Non-pigmented ciliary epithelial cell (primary cell): ENCODE results near the gene TBX2.
A peak's percentile ranks its signal among the peaks of the same experiment; 100 is the strongest.
"Not testable (repeated sequence)": the region's sequence is repeated elsewhere in the genome, so short reads cannot be mapped to it uniquely, and the experiment has no call there.

Experiments used
- DNase-seq: peaks from one replicate; pipeline ENCODE4 v3.0.0-alpha.2; 2010; ENCODE audit warnings: low read depth

The TBX2 gene

DNA sequence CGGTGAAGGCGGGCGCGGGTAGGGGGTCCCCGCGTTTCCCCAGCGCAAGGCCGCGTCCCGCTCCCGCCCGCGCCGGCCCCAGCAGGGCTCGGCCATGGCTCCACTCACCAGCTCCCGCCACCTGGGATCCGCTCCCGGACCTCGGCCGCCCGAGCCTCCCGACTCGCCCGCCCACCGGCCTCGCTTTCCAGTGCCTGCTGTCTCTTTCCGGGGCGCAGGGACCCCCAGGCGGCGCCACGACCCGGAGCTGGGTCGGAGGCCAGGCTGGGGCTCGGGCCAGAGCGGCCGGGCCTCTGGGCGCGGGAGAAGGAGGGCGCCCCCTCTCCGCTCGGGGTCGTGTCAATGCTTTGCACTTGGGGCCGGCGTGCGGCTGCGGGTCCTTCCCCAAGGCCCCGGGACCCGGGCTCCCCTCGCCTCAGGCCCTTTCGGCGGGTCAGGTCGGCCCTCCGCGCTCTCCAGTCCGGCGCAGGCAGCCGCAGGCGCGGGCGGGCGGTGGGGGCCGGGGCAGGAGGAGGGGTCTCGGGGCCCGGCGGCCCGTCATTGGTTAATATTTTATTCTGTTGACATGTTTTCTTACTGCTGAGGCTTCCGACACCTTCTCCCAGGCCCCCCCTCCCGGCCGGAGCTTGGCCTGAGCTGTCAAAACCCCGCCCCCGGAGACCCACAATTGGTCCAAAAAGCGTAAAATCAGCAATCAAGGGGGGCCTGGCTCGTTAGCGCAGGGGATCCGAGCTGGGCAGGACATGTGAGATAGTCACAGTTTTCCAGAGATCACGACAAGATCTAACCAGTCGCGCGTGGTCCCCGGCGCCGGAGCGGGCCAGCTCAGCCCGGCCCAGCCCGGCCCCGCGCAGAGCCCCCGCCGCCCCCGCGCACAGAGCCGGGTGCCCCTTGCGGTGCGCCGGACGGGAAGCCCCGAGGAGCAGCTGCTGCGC lies at the start of gene TBX2:
Gene TBX2, plus strand, starts transcription at position 713 of the 935 bp plus-strand sequence. CDS start 334 bp downstream, outside the sequence.
- DNase-seq: peak; percentile 90

DNA sequence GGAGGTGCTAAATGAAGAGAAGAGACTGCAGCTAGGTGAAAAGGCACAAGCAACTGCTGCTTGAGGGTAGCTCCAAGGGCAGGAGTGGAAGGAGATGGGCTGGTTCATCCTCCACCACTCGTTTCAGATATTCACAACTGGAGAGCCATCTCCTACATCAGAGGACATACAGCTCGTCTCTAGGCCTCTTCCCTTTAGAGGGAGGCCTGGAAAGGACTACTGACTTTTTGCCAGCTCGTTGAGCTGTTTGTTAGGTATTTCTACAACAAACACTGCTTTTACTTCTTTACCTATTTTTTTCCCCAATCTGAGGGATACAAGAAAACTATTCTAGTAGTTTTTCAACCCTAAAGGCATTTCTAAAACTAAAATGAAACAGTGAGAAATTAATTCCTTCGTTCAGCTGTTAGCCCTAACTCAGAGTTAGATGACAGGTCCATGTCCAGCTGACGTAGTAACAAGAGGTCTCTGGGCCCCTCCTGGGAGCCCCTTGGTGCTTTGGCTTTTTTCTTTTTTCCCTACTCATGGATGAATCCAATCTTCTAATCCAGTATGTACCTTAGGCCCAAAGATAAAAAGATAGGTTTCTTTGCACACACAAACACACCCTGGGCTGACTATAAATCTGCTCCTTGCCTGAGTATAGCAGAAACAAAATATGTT lies 47.8 kb upstream of the TBX2 start:
- DNase-seq: no peak

DNA sequence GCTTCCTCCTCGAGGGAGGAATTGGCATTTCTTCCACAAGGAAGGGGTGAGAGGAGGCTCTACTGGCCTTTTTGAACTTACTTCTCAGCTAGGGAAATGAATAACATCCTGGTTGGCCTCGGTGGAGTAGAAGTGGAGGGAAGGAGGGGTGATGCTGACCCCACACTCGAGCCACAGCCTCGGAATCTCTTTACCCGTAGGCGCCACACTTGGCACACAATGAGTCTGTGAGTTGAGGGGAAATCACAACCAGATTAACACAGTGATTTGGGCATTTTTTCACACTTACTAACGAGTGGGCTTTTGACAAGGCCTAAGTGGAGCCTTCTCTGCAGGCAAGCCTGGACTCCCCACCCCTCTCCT lies 47.3 kb upstream of the TBX2 start:
- DNase-seq: no peak

DNA sequence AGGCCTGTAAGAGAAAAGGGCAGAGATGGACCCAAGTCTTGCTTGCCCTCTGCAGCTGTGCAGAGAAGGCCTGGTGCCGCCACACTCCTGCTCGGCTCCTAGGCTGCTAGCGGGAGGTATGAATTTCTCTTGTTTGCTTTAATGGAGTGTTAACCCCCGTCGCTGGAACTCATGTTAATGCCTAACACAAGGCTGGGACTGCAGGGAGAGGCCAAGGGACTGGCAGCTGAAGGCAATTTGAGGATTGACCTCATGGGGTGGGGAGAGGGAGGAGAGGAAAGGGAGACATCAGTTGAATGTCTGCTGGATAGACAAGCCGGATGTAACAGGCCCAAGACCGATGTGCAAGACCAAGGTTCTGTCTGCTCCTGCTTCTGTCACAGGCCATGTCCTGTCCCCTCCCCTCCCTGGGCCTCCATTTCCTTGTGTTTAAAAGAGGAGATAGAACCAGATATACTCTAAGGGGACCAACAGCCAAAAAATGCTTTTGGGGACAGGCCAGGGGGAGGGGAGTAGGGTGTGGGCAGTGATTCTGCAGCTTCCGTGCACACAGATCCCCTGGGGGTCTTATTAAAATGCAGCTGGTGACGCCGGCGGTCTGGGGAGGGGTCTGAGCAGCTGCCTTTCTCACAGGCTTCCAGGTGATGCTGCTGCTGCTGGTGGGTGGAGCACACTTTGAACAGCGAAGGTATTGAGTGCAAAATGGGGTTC lies 46.7 kb upstream of the TBX2 start:
- no peak for DNase-seq

DNA sequence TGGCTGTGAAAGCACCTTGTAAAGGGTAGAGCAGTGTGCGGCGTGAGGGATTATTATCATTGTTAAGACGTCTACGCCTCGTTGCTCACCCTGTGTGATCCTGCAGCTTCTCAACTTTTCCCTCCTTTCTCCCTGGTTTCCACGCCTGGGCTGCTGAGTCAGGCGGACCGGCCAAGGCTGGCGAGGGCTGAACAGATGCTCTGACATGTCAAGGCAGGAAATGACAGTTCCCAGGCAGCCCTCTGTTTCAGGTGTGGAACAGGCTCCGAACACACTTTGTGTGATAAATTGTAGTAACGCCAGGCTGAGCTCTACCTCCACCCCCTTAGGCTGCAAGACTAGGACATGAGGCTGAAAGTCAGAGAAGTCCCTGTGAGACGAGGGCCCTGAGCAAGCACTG lies 46.0 kb upstream of the TBX2 start:
- DNase-seq: no peak

DNA sequence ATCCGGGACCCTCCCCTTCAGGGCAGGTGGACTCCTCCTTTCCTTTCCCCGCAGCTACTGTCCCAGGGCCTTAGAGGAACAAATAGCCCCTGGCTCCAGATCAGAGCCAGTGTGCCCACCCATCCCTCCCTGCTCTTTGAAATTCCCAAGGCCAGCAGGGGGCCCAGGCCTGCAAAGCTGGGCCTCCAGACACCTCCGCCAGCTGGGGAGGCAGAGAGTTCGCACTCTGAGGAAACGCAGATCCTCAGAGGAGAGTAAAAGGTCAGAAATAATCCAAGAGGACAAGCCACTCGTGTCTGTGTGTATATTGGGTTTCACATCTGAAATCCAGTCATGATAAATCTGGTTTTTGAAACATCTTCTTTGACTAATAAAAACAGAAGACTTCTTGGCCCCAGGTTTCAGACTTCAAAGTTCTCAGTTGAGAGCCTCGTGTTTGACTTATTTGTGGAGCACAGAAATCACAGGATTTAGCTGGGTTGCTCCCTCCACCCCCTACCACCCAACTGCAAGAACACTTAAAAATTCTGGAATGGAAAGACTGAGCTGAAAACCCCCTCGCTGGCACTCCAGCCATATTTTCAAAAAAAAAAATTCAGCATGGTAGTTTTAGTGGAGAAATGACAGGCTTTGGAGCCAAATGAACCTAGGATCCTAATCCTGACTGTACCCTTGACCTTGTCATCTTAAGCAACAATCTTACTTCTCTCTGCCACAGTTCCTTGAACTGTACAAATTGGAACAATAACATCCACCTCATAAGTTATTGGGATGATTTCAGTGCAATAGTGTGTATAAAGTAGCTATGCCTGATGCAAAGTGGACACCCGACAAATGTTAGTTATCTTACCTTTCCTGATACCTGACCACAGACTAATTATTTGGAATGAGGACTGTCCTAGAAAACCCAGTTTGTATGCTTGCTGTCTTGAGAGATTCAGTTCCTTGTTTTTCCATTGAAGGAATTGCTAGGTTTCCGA lies 44.5 kb upstream of the TBX2 start:
- no peak for DNase-seq

DNA sequence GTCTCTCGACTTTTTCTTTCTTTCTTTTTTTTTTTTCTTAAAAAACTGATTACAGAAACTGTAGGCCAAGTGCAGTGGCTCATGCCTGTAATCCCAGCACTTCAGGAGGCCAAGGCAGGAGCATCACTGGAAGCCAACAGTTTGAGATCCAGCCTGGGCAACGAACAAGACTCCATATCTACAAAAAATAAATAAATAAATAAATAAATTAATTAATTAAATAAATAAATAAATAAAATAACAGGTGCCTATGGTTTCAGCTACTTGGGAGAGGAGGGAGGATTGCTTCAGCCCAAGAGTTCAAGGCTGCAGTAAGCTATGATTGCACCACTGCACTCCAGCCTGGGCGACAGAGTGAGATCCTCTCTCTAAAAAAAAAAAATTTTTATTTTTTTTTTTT lies 42.6 kb upstream of the TBX2 start:
- DNase-seq: not testable (repeated sequence)

DNA sequence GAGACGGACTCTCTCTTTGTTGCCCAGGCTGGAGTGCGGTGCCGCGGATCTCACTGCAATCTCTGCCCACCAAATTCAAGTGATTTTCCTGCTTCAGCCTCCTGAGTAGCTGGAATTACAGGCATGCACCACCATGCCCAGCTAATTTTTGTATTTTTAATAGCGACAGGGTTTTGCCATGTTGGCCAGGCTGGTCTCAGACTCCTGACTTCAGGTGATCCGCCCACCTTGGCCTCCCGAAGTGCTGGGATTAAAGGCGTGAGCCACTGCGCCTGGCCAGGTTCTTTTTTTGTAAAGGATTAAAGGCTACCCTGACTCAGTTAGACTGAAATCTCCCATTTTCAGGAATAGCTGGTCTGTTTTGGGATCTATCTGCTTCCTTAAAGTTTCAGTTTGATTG lies 40.1 kb upstream of the TBX2 start:
- not testable (repeated sequence) for DNase-seq

DNA sequence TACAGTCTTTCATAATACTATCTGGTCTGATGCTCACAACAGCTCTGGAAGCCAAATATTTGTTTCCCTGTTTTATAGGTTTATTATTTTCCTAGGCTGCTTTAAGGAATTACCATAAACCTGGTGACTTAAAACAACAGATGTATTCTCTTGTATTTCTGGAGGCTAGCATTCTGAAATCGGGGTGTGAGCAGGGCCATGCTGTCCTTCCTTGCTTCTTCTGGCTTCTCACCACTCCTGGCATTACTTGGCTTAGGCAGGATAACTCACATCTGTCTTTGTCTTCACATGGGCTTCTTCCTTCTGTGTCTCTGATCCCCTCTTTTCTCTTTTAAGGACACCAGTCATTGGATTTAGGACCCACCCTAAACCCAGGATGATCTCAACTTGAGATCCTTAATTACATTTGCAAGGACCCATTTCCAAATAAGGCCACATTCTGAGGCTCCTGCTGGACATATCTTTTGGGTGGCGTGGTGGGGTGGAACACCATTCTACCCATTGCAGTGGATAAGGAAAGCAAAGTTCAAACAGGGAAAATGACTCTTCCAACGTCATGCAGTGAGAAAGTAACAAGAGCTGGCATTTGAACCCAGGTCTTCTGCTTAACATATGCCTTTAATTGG lies 39.2 kb upstream of the TBX2 start:
- no peak for DNase-seq

DNA sequence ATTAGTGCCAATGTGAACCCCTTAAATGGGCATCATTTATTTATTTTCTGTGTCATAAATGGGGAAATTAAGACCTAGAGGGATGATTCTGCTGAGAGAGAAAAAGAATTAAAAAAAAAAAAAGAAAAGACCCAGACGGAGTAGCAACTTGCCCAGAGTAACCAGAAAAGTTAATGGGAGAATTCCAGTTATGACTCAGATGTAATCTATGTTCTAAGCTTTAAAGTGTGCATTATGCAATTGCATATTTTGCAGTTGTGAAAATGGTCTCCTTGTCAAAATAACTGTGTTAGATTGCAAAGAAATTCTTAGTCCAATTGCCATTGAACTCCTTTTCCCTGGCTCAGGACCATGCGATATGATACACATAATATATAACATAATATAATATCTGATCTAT lies 38.6 kb upstream of the TBX2 start:
- DNase-seq: peak; percentile 51

DNA sequence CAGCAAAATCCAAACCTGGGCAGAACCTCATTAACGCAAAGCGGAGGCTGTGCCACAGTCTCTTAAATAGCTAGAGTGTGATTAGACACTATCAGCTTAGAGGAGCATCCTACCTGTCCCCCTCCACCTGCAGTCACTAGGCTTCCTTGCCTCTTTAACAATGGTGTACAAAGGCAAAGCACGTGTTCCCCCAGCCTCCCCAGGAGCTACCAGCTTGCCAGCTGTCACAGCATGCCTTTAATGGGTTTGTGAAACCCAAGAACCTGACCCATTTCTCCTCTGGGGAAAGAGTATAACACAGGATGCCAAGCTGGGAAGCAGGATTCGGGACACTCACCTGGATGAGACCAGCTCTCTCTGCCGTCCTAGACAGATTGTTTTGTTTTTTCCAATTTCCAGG lies 37.2 kb upstream of the TBX2 start:
- no peak for DNase-seq

DNA sequence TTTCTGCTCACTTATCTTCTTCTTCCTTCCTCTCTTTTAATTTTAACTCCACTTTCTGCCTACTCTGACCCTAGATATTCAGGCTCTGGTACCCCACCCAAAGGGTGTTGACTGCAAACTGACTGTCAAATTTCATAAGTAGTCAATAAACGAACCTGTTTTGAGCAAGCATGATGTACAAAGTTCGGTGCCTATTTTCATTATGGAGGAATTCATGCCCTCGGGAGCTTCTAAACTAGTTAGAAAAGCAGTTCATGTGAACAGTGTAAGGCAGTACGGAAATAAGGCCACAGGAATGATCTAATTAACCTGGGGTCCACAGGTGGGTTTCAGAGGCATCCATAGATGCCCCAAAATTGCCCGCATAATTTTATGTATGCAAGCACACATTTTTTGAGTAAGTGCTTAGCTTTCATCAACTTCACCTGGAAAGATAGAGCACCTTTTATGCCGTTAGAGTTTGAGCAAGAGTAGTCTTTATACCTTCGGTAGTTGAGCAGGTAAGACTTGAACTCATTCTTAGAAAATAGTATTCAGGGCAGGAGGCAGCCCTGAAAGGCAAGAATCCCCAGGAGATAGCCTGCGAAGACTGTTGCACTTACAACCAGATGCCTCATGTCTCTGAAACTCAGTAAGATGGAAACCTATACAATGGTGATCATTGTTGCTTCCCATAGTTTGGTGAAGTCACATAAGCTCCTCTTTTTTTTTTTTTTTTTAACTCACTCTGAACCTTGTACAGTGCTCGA lies 36.6 kb upstream of the TBX2 start:
- DNase-seq: no peak

DNA sequence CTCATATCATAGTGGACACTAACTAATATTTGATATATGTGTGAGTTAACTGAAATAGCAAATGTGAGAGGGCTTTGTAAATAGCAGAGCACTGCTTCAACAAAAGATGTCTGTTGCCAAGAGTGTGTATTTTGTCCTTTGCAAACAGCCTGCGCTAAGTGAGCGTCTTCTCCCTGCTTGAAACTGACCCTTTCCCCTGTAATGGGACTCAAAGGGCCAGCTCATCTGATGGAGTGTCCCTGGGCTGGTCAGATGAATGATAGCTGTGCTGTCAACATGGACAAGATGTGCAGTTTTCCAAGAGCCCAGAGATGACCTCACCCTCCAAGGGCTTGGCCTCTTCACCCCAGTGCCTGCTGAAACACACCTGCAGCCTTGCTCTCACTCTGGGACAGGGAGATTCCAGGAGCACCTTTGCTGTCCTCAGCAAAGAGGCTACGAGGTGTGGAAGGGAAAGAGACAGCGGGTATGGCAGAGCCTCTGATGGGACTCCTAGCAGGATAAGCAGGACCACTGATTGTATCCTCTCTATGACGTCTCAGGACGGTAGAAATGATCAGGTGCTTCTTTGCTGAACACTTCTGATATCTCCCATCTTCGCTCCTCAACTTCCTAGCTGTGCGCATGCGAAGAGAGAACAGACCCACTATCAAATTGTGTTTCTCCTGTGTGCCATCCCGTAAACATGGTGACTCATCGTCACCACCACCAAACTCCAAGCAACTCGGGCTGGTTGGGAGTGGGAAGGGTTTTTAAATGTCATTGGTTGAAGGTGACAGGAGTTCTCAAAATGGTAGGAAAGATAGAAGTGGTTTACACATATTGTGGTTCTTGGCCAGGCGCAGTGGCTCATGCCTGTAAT lies 35.8 kb upstream of the TBX2 start:
- no peak for DNase-seq

DNA sequence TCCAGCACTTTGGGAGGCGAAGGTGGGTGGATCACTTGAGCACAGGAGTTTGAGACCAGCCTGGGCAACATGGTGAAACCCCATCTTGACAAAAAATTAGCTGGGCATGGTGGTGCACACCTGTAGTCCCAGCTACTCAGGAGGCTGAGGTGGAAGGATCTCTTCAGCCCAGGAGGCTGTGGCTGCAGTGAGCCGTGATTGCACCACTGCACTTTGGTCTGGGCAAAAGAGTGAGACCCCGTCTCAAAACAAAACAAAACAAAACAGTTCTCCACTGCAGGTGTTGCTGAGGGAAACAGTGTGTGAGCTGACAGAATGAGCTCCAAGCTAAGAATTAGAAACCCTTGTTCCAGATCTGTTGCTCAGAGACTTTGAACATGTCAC lies 35.2 kb upstream of the TBX2 start:
- DNase-seq: no peak

DNA sequence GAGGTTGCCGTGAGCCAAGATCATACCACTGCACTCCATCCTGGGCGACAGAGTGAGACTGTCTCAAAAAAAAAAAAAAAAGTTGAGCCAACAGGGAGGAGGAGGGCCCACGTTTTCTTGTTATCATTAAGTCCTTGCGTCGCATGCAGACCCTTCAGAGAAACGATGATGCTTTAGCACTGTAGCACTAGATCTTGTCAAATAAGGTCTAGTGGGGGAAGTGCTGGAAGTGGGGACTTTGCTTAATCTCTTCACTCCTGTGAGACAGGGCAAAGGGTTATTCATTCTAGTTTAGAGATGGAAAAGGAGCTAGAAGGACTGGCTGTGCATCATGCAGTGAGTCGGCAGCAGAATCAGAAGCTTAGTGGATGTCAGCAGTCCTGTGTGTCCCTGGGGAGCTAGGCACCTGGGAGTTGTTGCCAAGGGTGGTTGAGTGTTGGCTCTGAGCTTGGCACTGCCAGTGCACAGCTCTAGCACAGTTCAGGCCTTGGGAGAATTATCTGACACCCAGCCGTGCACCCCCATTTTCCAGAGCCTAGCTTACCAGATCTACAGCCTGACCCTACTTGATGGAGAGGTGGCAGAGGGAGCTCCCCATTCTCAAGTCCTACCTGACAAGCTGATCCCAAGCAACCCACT lies 33.4 kb upstream of the TBX2 start:
- DNase-seq: no peak

DNA sequence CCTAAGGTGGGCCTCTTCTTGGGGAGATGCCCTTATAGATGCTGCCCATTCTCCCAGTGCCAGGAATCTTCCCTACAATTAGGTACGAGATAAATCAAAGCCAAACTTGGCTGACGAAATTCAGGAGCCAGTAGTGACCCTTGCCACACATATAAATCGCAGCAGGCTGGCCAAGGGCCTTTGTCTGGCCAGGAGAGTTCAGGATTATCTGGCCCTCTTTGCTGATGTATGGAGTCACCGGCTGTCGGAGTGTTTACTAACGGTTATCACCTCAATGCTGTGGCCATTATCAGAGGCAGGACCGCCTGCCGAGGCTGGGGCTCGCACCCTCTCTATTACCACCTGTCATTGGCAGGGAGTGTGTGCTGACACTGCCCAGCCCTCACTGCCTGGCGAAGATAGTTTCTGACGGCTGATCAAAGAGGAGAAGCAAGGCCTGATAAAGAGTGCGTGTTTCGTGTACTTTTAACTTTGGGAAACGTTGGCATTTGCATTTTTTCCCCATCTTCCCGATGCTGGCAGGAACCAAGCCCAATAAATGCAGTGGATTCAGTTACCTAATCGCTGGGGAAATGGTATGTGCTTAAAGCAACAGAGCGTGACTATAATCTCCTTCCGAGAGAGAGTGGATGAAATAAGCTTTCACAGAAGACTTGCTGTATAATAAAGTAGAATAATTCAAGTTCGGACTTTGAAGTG lies 32.8 kb upstream of the TBX2 start:
- DNase-seq: no peak

DNA sequence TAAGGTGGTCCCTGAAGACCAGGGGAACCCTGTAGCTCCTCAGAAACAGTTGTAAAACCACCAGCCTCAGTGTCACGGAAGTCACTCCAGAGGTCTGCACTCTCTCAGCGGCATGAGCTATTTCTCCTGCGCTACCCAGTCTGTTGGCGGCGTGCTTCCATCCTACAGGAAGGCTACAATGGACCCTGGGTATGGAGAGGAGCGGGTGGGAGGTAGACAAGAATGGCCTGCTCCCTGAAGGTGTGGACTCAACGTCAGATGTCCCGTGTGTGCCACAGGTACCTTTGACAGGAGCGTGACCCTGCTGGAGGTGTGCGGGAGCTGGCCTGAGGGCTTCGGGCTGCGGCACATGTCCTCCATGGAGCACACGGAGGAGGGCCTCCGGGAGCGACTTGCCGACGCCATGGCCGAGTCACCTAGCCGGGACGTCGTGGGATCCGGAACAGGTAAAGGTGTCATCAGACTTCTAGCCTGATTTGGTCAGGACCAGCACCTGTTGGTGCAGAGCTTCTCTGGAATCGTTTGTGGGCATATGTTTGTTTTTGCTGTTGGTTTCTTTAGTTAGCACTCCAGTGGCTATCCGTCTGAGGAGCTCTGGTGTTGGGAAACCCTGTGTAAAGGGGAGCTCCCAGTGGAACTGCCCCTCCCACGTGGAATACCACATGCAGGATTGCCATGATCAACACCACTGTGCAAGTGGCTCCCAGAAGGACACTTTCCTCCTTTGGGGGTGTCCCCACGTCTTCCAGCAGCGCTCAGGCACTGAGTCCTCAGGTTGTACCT lies 31.4 kb upstream of the TBX2 start:
- DNase-seq: no peak
